ENCODE results near the gene TEAD1.

Gene TEAD1

GRCh38 chr11:12679471-12679870 lies 5.2 kb downstream of the TEAD1 start:
- TF ChIP-seq CTCF (IDR thresholded peaks at IDR 0.05; ENCODE audit: borderline replicate concordance, insufficient read depth, low read depth, low read length), result no peak
- H3K4me3 ChIP-seq (ENCODE audit: low read depth, low read length), result no peak overlapping the region

GRCh38 chr11:12680246-12680939 lies 6.2 kb downstream of the TEAD1 start:
- no peak overlapping the region for H3K4me3 ChIP-seq (ENCODE audit: low read depth, low read length)
- no peak for TF ChIP-seq CTCF (IDR thresholded peaks at IDR 0.05; ENCODE audit: borderline replicate concordance, insufficient read depth, low read depth, low read length)

- no peak overlapping the region for H3K4me3 ChIP-seq (ENCODE audit: low read depth, low read length)
- TF ChIP-seq CTCF (IDR thresholded peaks at IDR 0.05; ENCODE audit: borderline replicate concordance, insufficient read depth, low read depth, low read length), result no peak
These were observed 6.7 kb downstream of the TEAD1 start for GRCh38 chr11:12680940-12681258.

- no peak for TF ChIP-seq CTCF (IDR thresholded peaks at IDR 0.05; ENCODE audit: borderline replicate concordance, insufficient read depth, low read depth, low read length)
These were observed 7.2 kb downstream of the TEAD1 start for GRCh38 chr11:12681466-12681865.

GRCh38 chr11:12682288-12682687 lies 8.1 kb downstream of the TEAD1 start:
- no peak overlapping the region for H3K4me3 ChIP-seq (ENCODE audit: low read depth, low read length)

More at GRCh38 chr11:12681466-12681865, 7.2 kb downstream of the TEAD1 start:
- no peak overlapping the region for H3K4me3 ChIP-seq (ENCODE audit: low read depth, low read length)

GRCh38 chr11:12682737-12683500 lies 8.7 kb downstream of the TEAD1 start:
- TF ChIP-seq CTCF (IDR thresholded peaks at IDR 0.05; ENCODE audit: borderline replicate concordance, insufficient read depth, low read depth, low read length), result no peak
- H3K4me3 ChIP-seq (ENCODE audit: low read depth, low read length), result no peak overlapping the region

More at GRCh38 chr11:12682288-12682687, 8.1 kb downstream of the TEAD1 start:
- TF ChIP-seq CTCF (IDR thresholded peaks at IDR 0.05; ENCODE audit: borderline replicate concordance, insufficient read depth, low read depth, low read length), result no peak

- no peak for TF ChIP-seq CTCF (IDR thresholded peaks at IDR 0.05; ENCODE audit: borderline replicate concordance, insufficient read depth, low read depth, low read length)
These were observed 9.7 kb downstream of the TEAD1 start for GRCh38 chr11:12683874-12684273.

More at GRCh38 chr11:12683874-12684273, 9.7 kb downstream of the TEAD1 start:
- H3K4me3 ChIP-seq (ENCODE audit: low read depth, low read length), result no peak overlapping the region

Measured in GM12875 (cell line).